ENCODE measurements around the gene OPTN. TPM values are rescaled to one million over a fixed set of nuclear protein-coding genes. Genes with fewer than 3 reads are reported as not detected.

OPTN gene
- total and polyA plus RNA-seq, 2 experiments from 2014 or later: 12.4 to 16.8 TPM

GRCh38 chr10:13117841-13118783 lies 18.1 kb downstream of the OPTN start:
- TF ChIP-seq CTCF (IDR thresholded peaks at IDR 0.05; ENCODE audit: low read depth, low read length): no peak
- Histone ChIP-seq H3K4me1 (ENCODE audit: low read depth) (peaks cover 24% of the 10 kb centered on the region), H3K36me3 (peaks cover 6% of the 10 kb centered on the region), H3K27me3 (no peaks in the 10 kb centered on the region), H3K27ac (peak overlapping the region; percentile 77), H3K4me3 (no peak overlapping the region), H3K9me3 (ENCODE audit: low read depth) (no peaks in the 10 kb centered on the region)
- DNase-seq (ENCODE audit: low read depth in 1 of 2, low spot score in 1 of 2): no peak

DNA sequence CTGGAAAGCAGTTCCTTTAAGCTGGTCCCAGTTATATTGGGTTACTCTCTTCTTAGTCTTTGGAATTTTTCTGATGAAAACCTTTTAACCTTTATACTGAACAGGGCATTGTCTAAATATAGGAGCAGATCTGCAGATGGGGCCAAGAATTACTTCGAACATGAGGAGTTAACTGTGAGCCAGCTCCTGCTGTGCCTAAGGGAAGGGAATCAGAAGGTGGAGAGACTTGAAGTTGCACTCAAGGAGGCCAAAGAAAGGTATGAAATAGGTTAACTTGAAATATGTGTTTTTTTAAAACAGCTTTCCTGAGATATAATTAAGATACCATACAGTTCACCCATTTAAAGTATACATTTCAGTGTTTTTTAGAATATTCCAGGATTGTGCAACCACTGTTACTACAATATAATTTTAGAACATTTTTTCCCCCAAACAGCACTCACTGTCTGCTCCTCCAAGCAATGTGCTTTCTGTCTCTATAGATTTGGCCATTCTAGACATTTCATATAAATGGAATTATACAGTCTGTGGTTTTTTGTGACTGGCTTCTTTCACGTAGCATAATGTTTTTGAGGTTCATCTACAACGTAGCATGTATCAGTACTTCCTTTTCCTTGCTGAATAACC lies 18.9 kb downstream of the OPTN start:
- Histone ChIP-seq H3K36me3 (peaks cover 9% of the 10 kb centered on the region), H3K4me3 (no peak overlapping the region), H3K4me1 (ENCODE audit: low read depth) (peaks cover 24% of the 10 kb centered on the region), H3K27me3 (no peaks in the 10 kb centered on the region), H3K9me3 (ENCODE audit: low read depth) (no peaks in the 10 kb centered on the region), H3K27ac (peak overlapping the region; percentile 77)
- no peak for TF ChIP-seq CTCF (IDR thresholded peaks at IDR 0.05; ENCODE audit: low read depth, low read length)
- no peak for DNase-seq (ENCODE audit: low read depth in 1 of 2, low spot score in 1 of 2)

GRCh38 chr10:13120786-13121499 lies 21.0 kb downstream of the OPTN start:
- Histone ChIP-seq H3K36me3 (peaks cover 9% of the 10 kb centered on the region), H3K4me1 (ENCODE audit: low read depth) (peaks cover 19% of the 10 kb centered on the region), H3K4me3 (no peak overlapping the region), H3K27me3 (no peaks in the 10 kb centered on the region), H3K27ac (no peak overlapping the region), H3K9me3 (ENCODE audit: low read depth) (no peaks in the 10 kb centered on the region)
- no peak for TF ChIP-seq CTCF (IDR thresholded peaks at IDR 0.05; ENCODE audit: low read depth, low read length)
- DNase-seq (ENCODE audit: low read depth in 1 of 2, low spot score in 1 of 2): peak in 1 of 2 donors; percentile 70

- Histone ChIP-seq H3K36me3 (peaks cover 9% of the 10 kb centered on the region), H3K4me3 (no peak overlapping the region)
Observed at GRCh38 chr10:13121500-13121854, 21.5 kb downstream of the OPTN start.

More at GRCh38 chr10:13121500-13121854, 21.5 kb downstream of the OPTN start:
- no peak for TF ChIP-seq CTCF (IDR thresholded peaks at IDR 0.05; ENCODE audit: low read depth, low read length)
- Histone ChIP-seq H3K4me1 (ENCODE audit: low read depth) (peaks cover 13% of the 10 kb centered on the region), H3K27ac (no peak overlapping the region), H3K9me3 (ENCODE audit: low read depth) (no peaks in the 10 kb centered on the region), H3K27me3 (no peaks in the 10 kb centered on the region)
- DNase-seq (ENCODE audit: low read depth in 1 of 2, low spot score in 1 of 2): peak in 1 of 2 donors; percentile 29

Data from cardiac muscle cell (in vitro differentiated cells and primary cell).